Lower lobe of right lung (tissue), 2 donors: ENCODE measurements around the gene ADGRL3. TPM values are rescaled to one million over a fixed set of nuclear protein-coding genes. Genes with fewer than 3 reads are reported as not detected.

Source experiments
- ATAC-seq, 2 donors: fragments of 200-7000 bp; cut with Tn5 transposase; one replicate each; pipeline ENCODE4 v1.9.1; 2020 to 2022; ENCODE audit warnings: mild to moderate bottlenecking in 2 of 2, moderate library complexity in 2 of 2
- DNase-seq: peaks from one replicate; pipeline ENCODE4 v3.0.0-alpha.2; 2020
- H3K27ac ChIP-seq: fragments of 200-600 bp; one replicate; pipeline ENCODE4 v1.8.0; 2022
- H3K27me3 ChIP-seq: fragments of 200-600 bp; one replicate; pipeline ENCODE4 v1.8.0; 2022; ENCODE audit warnings: low read depth
- H3K36me3 ChIP-seq: fragments of 200-600 bp; one replicate; pipeline ENCODE4 v1.8.0; 2022; ENCODE audit warnings: mild to moderate bottlenecking
- H3K4me1 ChIP-seq: fragments of 200-600 bp; one replicate; pipeline ENCODE4 v1.8.0; 2022
- H3K4me3 ChIP-seq: fragments of 200-600 bp; one replicate; pipeline ENCODE4 v1.8.0; 2022; ENCODE audit warnings: mild to moderate bottlenecking
- H3K9me3 ChIP-seq: fragments of 200-600 bp; one replicate; pipeline ENCODE4 v1.8.0; 2022
- intact Hi-C: fragments of 100-400 bp; cut with DNase I; formaldehyde crosslinking; loops from one replicate; pipeline ENCODE4 v1.11.0; 2022
- total RNA-seq: library from RNA; stranded (reverse); fragmentation: NEBNext Ultra II Directional; extraction: Animal tissue kit (Norgen Biotek cat#: 25700); gene quantifications from one replicate; pipeline ENCODE4 v1.2.1, GENCODE V29; 2021
- TF ChIP-seq, protein P1 (sequence below): fragments of 200-600 bp; IDR thresholded peaks from one replicate; pipeline ENCODE4 v1.8.0; 2022; ENCODE audit warnings: antibody characterized with exemption, mild to moderate bottlenecking
- donor health status: DM: no; HTN: yes; CAD: no; lungs with severe emphysema.

ADGRL3 gene
- total RNA-seq, 1 donor from 2014 or later = 6.0 TPM

GRCh38 chr4:61771056-61771455 is 570.9 kb downstream of the ADGRL3 start:
- Histone ChIP-seq H3K4me3 (no peak overlapping the region), H3K27ac (no peak overlapping the region), H3K27me3 (no peaks in the 10 kb centered on the region), H3K4me1 (no peaks in the 10 kb centered on the region), H3K9me3 (no peaks in the 10 kb centered on the region), H3K36me3 (no peaks in the 10 kb centered on the region)
- ATAC-seq (no peak), DNase-seq (no peak)
- intact Hi-C loops = no loop called here
- TF ChIP-seq, protein P1, sequence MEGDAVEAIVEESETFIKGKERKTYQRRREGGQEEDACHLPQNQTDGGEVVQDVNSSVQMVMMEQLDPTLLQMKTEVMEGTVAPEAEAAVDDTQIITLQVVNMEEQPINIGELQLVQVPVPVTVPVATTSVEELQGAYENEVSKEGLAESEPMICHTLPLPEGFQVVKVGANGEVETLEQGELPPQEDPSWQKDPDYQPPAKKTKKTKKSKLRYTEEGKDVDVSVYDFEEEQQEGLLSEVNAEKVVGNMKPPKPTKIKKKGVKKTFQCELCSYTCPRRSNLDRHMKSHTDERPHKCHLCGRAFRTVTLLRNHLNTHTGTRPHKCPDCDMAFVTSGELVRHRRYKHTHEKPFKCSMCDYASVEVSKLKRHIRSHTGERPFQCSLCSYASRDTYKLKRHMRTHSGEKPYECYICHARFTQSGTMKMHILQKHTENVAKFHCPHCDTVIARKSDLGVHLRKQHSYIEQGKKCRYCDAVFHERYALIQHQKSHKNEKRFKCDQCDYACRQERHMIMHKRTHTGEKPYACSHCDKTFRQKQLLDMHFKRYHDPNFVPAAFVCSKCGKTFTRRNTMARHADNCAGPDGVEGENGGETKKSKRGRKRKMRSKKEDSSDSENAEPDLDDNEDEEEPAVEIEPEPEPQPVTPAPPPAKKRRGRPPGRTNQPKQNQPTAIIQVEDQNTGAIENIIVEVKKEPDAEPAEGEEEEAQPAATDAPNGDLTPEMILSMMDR = no peak

GRCh38 chr4:61772126-61772525 is 572.0 kb downstream of the ADGRL3 start:
- intact Hi-C loops = no loop called here

DNA sequence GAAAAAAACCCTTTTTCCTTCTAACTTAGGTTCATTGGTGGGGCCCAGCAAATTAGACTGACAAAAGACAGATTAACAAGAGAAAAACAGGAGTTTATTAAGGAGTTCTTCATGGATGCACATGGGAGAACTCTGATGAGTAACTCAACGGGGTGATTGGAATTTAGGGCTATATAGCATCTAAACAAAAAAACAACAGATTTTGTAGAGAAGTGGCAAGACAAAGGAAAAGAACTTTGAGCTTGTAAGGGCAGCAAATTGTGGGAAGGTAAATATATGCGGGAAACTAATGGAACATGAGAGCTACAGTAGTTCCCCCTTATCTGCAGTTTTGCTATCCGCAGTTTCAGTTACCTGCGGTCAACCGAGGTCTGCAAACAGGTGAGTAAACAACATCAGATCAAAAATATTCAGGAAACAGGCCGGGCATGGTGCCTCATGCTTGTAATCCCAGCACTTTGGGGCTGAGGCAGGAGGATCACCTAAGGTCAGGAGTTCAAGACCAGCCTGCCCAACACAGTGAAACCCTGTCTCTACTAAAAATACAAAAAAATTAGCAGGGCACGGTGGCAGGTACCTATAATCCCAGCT is 573.6 kb downstream of the ADGRL3 start:
- H3K27me3 ChIP-seq = no peaks in the 10 kb centered on the region
- intact Hi-C loops = no loop called here
- H3K36me3 ChIP-seq = no peaks in the 10 kb centered on the region
- ATAC-seq (no peak), DNase-seq (no peak)
- TF ChIP-seq, protein P1 = no peak
- no peaks in the 10 kb centered on the region for H3K4me1 ChIP-seq
- H3K9me3 ChIP-seq = no peaks in the 10 kb centered on the region
- H3K4me3 ChIP-seq = no peak overlapping the region
- no peak overlapping the region for H3K27ac ChIP-seq

More at GRCh38 chr4:61772126-61772525, 572.0 kb downstream of the ADGRL3 start:
- Histone ChIP-seq H3K9me3 (no peaks in the 10 kb centered on the region), H3K27me3 (no peaks in the 10 kb centered on the region), H3K4me3 (no peak overlapping the region), H3K27ac (no peak overlapping the region), H3K36me3 (no peaks in the 10 kb centered on the region), H3K4me1 (no peaks in the 10 kb centered on the region)
- TF ChIP-seq, protein P1 = no peak
- no peak for ATAC-seq
- no peak for DNase-seq

- Histone ChIP-seq H3K27ac (no peak overlapping the region), H3K36me3 (no peaks in the 10 kb centered on the region), H3K4me1 (no peaks in the 10 kb centered on the region), H3K27me3 (no peaks in the 10 kb centered on the region), H3K9me3 (no peaks in the 10 kb centered on the region), H3K4me3 (no peak overlapping the region)
- DNase-seq = no peak
- intact Hi-C loops = no loop called here
- ATAC-seq = no peak
- TF ChIP-seq, protein P1 = no peak
Measured at GRCh38 chr4:61782133-61782532, 582.0 kb downstream of the ADGRL3 start.

DNA sequence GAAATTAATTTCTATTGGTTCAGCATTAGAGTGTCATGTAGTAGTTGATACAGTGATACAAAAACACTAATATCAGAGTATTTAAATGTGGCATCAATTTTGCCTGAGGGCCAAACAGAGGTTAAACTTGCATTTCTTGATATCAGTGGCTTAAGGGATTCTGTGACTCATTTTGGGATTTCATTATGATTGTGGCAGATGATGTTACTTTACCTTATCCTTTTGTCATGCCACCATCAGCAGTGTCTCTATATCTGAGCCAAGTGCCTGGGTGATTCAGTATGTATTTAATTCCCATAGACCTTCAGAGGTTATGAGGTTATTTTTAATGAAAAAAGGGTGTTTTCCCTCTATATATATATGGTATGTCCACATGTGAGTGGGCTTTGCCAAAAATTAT is 582.9 kb downstream of the ADGRL3 start:
- DNase-seq (no peak), ATAC-seq (no peak)
- H3K36me3 ChIP-seq = no peaks in the 10 kb centered on the region
- no peak overlapping the region for H3K27ac ChIP-seq
- intact Hi-C loops = no loop called here
- no peaks in the 10 kb centered on the region for H3K9me3 ChIP-seq
- no peak overlapping the region for H3K4me3 ChIP-seq
- no peaks in the 10 kb centered on the region for H3K4me1 ChIP-seq
- H3K27me3 ChIP-seq = no peaks in the 10 kb centered on the region
- TF ChIP-seq, protein P1 = no peak
